Activated CD4-positive, CD25-positive, alpha-beta regulatory T cell treated with anti-CD3 and anti-CD28 coated beads, Interleukin-2, amount 50 U/mL, for 24 hours (primary cell): Measurements from ENCODE around the gene TRIM38.
"Not testable (repeated sequence)": the region's sequence is repeated elsewhere in the genome, so short reads cannot be mapped to it uniquely, and the experiment has no call there.

ENCODE experiments used
- ATAC-seq, 2 donors: fragments of 150-1000 bp; cut with Tn5 transposase; one replicate each; pipeline ENCODE4 v1.10.0; 2021; ENCODE audit warnings: mild to moderate bottlenecking in 1 of 2, moderate library complexity in 1 of 2

Gene TRIM38

DNA sequence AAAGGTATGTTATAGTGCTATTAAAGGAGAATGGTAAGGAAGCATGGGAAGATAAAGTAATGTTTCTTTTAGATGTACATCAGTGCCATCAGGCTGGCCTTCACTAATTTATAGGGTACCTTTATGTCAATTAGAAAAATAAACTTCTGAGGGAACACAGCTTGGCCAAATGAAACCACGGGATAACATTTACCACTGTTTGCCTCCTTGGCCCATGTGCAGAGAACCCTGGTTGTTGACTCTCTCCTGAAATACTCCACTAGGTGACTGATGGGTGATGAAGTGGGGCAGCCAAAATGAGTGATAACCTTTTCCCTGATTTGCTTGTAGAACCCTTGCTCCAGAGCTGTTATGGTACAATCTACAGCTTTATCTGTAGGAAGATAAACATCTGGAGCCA, 9.5 kb downstream of the TRIM38 start:
- no peak for ATAC-seq

GRCh38 chr6:25972902-25973301, 10.3 kb downstream of the TRIM38 start:
- ATAC-seq = no peak

DNA sequence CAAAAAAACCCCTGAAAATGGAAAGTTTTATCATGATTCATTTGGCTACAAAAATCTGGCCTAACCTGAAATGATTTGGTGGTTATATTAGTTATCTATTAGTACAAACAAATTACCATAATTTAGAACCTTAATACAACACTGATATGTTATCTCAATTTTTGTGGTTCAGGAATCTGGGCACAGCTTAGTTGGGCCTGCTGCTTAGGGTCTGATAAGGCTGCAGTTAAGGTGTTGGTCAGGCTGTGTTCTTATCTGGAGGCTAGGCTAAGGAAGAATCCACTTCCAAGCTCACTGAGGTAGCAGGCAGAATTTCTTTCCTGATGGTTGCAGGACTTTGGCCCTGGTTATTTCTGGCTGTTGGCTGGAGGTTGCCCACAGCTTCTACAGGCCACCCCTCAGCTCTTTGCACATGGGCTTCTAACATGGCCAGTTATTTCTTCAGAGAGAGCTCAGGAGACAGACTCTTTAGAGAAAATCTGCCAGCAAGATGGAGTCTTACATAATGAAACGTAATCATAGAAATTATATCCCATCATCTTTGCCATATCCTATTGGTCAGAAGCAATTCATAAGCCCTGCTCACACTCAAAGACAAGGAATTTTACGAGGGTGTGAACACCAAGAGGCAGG, 11.4 kb downstream of the TRIM38 start:
- ATAC-seq = no peak

DNA sequence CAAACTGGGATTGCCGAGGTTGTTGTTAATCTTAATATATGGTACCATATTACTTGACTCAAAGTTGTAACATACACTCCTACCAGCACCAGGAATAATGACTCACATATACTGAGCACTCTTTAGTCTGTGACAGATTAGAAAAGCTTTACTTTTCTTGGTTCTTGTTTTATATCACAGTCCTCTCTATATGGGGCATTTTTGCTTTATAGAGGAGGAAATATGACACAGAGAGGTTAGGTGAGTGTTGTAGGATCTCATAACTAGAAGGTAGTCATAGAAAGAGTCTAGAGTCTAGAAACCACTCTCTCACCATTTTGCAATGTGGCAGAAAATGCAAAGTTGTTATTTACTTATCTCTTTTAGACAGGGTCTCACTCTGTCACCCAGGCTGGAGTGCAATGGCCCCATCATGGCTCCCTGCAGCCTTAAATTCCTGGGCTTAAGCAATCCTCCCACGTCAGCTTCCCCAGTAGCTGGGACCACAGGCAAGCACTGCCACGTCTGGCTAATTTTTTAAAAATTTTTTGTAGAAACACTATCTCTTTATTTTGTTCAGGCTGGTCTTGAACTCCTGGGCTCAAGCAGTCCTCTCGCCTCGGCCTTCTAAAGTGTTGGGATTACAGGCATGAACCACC, 13.4 kb downstream of the TRIM38 start:
- ATAC-seq = peak; percentile 98

DNA sequence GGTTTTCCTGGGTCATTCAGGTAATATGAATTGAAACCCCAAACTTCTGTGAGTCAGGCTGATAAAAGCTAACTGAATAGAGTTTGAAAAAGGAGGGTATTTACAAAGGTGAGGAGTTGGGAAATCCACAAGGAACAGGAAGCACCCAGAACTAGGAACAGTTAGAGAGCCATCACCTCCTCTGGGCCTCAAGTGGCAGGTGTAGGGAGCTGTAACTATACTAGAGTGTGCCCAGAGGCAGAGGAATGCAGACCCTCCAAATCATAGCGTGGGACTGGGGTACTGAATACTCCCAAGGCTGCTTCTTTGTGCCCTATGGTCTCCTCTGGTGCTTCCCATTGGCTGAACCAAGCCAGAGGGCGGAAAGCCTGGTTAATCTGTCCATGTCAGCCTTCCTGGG, 18.3 kb downstream of the TRIM38 start:
- no peak for ATAC-seq

GRCh38 chr6:25981568-25982263, 19.1 kb downstream of the TRIM38 start:
- ATAC-seq = peak; percentile 63 to 66

DNA sequence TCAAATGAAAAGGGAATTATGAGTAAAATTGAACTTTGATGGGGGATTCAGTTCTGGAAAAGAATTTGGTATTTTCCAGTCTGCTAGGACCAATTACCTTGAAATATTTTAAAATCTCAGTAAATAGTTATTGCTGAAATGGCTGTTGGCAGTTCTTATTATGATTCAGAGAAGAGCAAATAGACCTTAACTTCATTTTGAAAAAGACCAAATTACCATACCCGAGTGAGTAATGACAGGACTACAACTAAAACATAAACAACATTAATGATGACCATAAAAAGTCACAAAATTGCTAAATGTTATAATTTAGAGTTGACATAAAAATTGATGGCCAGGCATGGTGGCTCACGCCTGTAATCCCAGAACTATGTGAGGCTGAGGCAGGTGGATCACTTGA, 21.7 kb downstream of the TRIM38 start:
- ATAC-seq = no peak

- no peak for ATAC-seq
Measured at GRCh38 chr6:25987845-25988244, 25.2 kb downstream of the TRIM38 start.

GRCh38 chr6:25990172-25990873, 27.7 kb downstream of the TRIM38 start:
- no peak for ATAC-seq

GRCh38 chr6:25991785-25992412, 29.3 kb downstream of the TRIM38 start:
- peak; percentile 21 to 25 for ATAC-seq

- peak; percentile 94 to 96 for ATAC-seq
Measured at GRCh38 chr6:25992413-25993340, 30.1 kb downstream of the TRIM38 start.

GRCh38 chr6:25993341-25993684, 30.7 kb downstream of the TRIM38 start:
- ATAC-seq = not testable (repeated sequence)

DNA sequence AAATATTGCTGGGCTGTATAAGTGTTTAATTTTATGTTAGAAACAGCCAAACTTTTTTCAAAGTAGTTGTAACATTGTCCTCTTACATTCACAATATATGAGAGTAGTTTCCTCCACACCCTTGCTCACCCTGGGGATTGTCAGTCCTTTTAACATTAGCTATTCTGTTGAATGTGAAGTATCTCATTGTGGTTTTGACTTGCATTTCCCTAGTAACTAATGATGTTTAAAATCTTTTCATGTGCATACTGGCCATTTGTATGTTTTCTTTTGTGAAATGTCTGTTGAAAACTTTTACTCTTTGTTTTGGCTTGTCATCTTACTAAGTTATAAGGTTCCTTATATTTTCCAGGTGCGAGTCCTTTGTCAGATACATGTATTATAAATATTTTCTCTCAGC, 32.9 kb downstream of the TRIM38 start:
- ATAC-seq = no peak

DNA sequence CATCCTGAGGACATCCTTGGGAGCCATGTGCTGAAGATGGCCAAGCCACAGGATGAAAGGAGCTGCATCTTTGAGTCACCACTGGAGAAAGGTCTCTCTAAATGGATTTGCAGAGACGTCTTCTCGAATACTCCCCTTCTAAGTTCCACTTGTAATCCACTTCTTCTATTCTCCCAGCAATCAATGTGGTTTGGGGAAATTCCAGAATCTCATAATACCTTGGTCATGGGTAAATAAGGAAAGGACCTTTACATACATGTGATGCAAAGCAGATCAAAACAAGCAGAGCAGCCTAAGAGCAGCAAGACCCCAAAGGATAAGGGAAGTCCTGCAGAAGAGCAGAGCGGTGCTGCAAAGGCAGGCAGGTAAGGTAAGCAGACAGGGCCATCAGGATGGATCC, 35.3 kb downstream of the TRIM38 start:
- ATAC-seq = no peak

DNA sequence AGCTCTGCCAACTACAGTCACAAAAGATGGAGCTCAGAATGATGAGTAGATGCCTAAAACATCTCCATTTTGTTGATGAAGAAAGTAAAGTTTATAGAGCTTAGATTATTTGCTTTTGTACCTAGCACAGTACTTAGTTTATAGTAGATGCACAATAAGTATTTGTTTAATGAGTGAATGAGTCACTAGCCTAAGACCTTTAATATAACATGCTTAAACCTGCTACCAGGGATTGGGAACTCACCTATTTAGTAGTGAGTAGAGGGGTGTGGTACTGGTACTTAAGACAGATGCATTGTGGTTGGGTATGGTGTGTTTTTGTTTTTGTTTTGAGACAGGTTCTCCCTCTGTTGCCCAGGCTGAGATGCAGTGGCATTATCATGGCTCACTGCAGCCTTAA, 35.8 kb downstream of the TRIM38 start:
- ATAC-seq = no peak

- ATAC-seq = not testable (repeated sequence)
Measured at GRCh38 chr6:25999225-25999624, 36.6 kb downstream of the TRIM38 start.

DNA sequence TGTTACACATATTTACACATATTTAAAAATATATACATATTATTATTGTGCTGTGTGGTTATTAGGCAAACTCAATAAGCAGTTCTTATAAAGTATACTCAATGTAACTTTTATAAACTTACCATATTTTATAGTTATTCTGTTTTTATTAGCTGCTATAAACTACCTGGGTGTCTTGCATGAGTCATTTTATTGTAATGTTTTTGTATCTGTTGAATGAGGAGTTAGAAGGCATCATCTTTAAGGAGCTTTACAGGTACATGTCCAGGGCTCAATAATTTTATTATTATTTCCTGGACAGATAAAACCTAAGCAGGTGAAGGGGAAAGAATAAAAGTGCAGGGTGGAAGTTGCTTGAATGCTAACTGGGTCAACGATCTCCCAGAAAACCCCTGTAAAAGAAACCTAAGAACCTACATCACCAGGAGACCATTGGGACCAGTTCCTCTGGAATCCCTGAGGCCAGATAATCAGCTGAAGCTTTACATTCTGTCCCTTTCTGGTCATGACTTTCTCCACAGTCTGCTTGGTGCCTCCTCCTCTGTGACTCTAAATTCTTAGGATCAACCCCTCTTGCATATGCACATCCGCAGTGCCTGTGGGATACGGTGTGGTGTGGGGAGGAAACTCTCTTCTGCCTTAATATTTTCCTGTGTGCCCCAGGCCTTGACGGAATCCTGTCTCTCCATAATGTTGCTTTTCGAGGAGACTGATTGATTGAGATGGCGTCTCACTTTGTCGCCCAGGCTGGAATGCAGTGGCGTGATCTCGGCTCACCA, 38.0 kb downstream of the TRIM38 start:
- no peak for ATAC-seq

DNA sequence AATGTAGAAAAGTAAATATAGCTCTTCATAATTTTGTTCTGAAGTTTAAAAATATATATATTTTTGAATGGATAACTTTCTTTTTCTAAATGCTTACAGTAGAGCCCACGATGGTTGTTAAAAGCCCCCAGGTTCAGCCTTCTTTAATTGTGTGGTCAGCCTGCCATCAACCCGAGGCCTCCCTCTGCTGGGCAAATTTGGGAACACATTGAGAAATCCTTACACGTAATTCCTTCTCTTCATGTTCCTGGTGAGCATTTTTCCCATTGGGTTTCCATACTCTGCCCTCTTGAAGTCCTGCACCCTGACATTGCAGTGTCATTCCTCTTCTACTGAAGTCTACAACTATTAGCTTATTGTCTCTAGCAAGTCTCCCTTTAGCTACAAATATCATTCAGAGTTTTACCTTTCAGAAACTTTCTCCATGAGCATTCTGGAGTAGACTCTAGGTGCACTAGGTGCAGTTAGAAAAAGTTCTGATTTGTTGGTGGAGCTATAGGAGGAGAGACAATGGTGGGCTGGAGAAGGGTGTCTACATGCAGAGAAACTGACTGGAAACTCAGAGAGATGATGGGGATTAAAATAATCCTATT, 40.6 kb downstream of the TRIM38 start:
- no peak for ATAC-seq

- no peak for ATAC-seq
Measured at GRCh38 chr6:26006086-26006939, 43.7 kb downstream of the TRIM38 start.

GRCh38 chr6:26006940-26007305, 44.3 kb downstream of the TRIM38 start:
- not testable (repeated sequence) for ATAC-seq
